Astrocyte of the cerebellum (primary cell): ENCODE data around the gene SELENOF.

Experiments
- DNase-seq: peaks from one replicate; pipeline ENCODE4 v3.0.0-alpha.2; 2011; ENCODE audit warnings: low read depth
- H3K4me3 ChIP-seq: 2 replicates; pipeline ENCODE4 v1.5.1; 2011; ENCODE audit warnings: mild to moderate bottlenecking, low read depth, low read length, moderate library complexity
- CTCF ChIP-seq: IDR thresholded peaks from 2 replicates; pipeline ENCODE4 v1.5.1; 2012; ENCODE audit warnings: low read length, low read depth, moderate library complexity, mild to moderate bottlenecking; ENCODE audit errors: missing control alignments
- in situ Hi-C: cut with HindIII; loops from 2 replicates; pipeline ENCODE4 v1.10.0; 2017; ENCODE audit warnings: low sequenced_read_pairs

Gene SELENOF

GRCh38 chr1:86925742-86926141 lies 11.8 kb upstream of the SELENOF start:
- H3K4me3 ChIP-seq = no peak overlapping the region
- TF ChIP-seq CTCF = no peak
- no peak for DNase-seq
- in situ Hi-C loops = no loop called here

- H3K4me3 ChIP-seq = no peak overlapping the region
- no peak for TF ChIP-seq CTCF
- no peak for DNase-seq
- in situ Hi-C loops = no loop called here
These were observed 10.5 kb upstream of the SELENOF start for GRCh38 chr1:86924324-86924960.

GRCh38 chr1:86922445-86922844 lies 8.5 kb upstream of the SELENOF start:
- in situ Hi-C loops = no loop called here

GRCh38 chr1:86916752-86917151 lies 2.8 kb upstream of the SELENOF start:
- DNase-seq = no peak
- in situ Hi-C loops = no loop called here
- no peak for TF ChIP-seq CTCF
- peak overlapping the region; percentile 93 for H3K4me3 ChIP-seq

More at GRCh38 chr1:86922445-86922844, 8.5 kb upstream of the SELENOF start:
- no peak for DNase-seq
- no peak for TF ChIP-seq CTCF
- no peak overlapping the region for H3K4me3 ChIP-seq

- in situ Hi-C loops = no loop called here
- peak overlapping the region; percentile 93 for H3K4me3 ChIP-seq
- DNase-seq = no peak
- no peak for TF ChIP-seq CTCF
These were observed 1.9 kb upstream of the SELENOF start for GRCh38 chr1:86915737-86916235.

- in situ Hi-C loops = no loop called here
- TF ChIP-seq CTCF = no peak
- H3K4me3 ChIP-seq = peak overlapping the region; percentile 93
- DNase-seq = peak; percentile 23
These were observed 1.2 kb upstream of the SELENOF start for GRCh38 chr1:86914998-86915736.
